Neural progenitor cell (in vitro differentiated cells): ENCODE data around the gene MYBPH.
A peak's percentile ranks its signal among the peaks of the same experiment; 100 is the strongest.

ENCODE experiments used
- EZH2 ChIP-seq: fragments of 200-600 bp; sonication (generic); IDR thresholded peaks from 2 replicates; pipeline ENCODE4 v1.6.1; 2017; ENCODE audit warnings: antibody characterized with exemption, mild to moderate bottlenecking, moderate library complexity
- EZH2phosphoT487 ChIP-seq: fragments of 200-600 bp; sonication (generic); IDR thresholded peaks from 2 replicates; pipeline ENCODE4 v1.6.1; 2017; ENCODE audit warnings: antibody characterized with exemption
- TF ChIP-seq, protein P1 (sequence below): fragments of 200-600 bp; sonication (generic); IDR thresholded peaks from 2 replicates; pipeline ENCODE4 v1.5.1; 2017; ENCODE audit warnings: antibody characterized with exemption, mild to moderate bottlenecking

GRCh38 chr1:203196371-203196770, 20.7 kb upstream of the MYBPH start:
- TF ChIP-seq, protein P1, sequence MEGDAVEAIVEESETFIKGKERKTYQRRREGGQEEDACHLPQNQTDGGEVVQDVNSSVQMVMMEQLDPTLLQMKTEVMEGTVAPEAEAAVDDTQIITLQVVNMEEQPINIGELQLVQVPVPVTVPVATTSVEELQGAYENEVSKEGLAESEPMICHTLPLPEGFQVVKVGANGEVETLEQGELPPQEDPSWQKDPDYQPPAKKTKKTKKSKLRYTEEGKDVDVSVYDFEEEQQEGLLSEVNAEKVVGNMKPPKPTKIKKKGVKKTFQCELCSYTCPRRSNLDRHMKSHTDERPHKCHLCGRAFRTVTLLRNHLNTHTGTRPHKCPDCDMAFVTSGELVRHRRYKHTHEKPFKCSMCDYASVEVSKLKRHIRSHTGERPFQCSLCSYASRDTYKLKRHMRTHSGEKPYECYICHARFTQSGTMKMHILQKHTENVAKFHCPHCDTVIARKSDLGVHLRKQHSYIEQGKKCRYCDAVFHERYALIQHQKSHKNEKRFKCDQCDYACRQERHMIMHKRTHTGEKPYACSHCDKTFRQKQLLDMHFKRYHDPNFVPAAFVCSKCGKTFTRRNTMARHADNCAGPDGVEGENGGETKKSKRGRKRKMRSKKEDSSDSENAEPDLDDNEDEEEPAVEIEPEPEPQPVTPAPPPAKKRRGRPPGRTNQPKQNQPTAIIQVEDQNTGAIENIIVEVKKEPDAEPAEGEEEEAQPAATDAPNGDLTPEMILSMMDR = peak; percentile 30
- TF ChIP-seq EZH2phosphoT487 (no peak), EZH2 (no peak)
